HepG2 (cell line): ENCODE data around the gene LEUTX. TPM values are rescaled to one million over a fixed set of nuclear protein-coding genes. Genes with fewer than 3 reads are reported as not detected.

Experiments
- ATAC-seq: fragments of 200-7000 bp; cut with Tn5 transposase; 3 replicates; pipeline ENCODE4 v1.9.1; 2020; ENCODE audit warnings: mild to moderate bottlenecking, moderate library complexity
- BruUV-seq: library from RNA; stranded (reverse); fragments of 400-500 nt; replicated peaks from 2 replicates; lab custom pipeline; 2021; lab: Mats Ljungman, UMichigan
- CTCF ChIA-PET: fragments of 300-600 bp; formaldehyde crosslinking; extraction: SDS; loops from one replicate; lab custom pipeline; 2021; ENCODE audit warnings: low total read pairs, inconsistent platforms, low intra/inter-chr PET ratio; lab: Yijun Ruan, JAX
- POLR2A ChIA-PET: fragments of 350-600 bp; sonication (Branson Sonifier 250); formaldehyde crosslinking; loops from one replicate; lab custom pipeline; 2020; ENCODE audit warnings: antibody characterized with exemption, inconsistent platforms; lab: Yijun Ruan, JAX
- DNase-seq: peaks from one replicate; pipeline ENCODE4 v3.0.0-alpha.2; 2015; ENCODE audit warnings: low spot score
- FAIRE-seq: peaks from 3 replicates; lab custom pipeline; 2011; peaks lifted over from hg19 to GRCh38; lab: Jason Lieb, UNC
- H2AFZ ChIP-seq: one replicate; pipeline ENCODE4 v1.6.1; 2011; ENCODE audit warnings: low read length, inconsistent platforms
- H3K27ac ChIP-seq: fragments of 300-600 bp; 3 replicates; pipeline ENCODE4 v1.8.0; 2011; ENCODE audit warnings: mixed run types, mild to moderate bottlenecking, mixed read lengths, low read length, inconsistent platforms; ENCODE audit not compliant: insufficient read depth; ENCODE audit errors: extremely low read length
- H3K27me3 ChIP-seq, 2 experiments: fragments of 200-600 bp in 1 of 2; 2 replicates in 1 of 2; 3 replicates in 1 of 2; pipeline versions ENCODE4 v1.6.0 to v1.8.0; 2011; ENCODE audit warnings: low read length in 2 of 2, mild to moderate bottlenecking in 2 of 2, moderate library complexity in 2 of 2, inconsistent platforms in 1 of 2; ENCODE audit not compliant: insufficient read depth in 2 of 2, control insufficient read depth in 1 of 2
- H3K36me3 ChIP-seq, 2 experiments: fragments of 200-600 bp in 1 of 2; replicated peaks in 1 of 2; 2 replicates in 1 of 2; 3 replicates in 1 of 2; pipeline versions ENCODE4 v1.5.1 to v1.8.0; 2011; ENCODE audit warnings: low read length in 2 of 2, inconsistent platforms in 1 of 2; ENCODE audit not compliant: insufficient read depth in 2 of 2, control insufficient read depth in 1 of 2
- H3K4me1 ChIP-seq: 2 replicates; pipeline ENCODE4 v1.5.1; 2012; ENCODE audit warnings: low read length, inconsistent platforms; ENCODE audit not compliant: insufficient read depth
- H3K4me2 ChIP-seq: 2 replicates; pipeline ENCODE4 v1.6.0; 2011; ENCODE audit warnings: low read depth, low read length, inconsistent platforms
- H3K4me3 ChIP-seq, 3 experiments: fragments of 200-600 bp in 1 of 3; sonication (generic), shearing (Covaris generic) in 1 of 3; replicated peaks in 1 of 3; 2 replicates each; pipeline ENCODE4 v1.5.1; 2011 to 2016; ENCODE audit warnings: low read length in 3 of 3, inconsistent platforms in 2 of 3, low read depth in 2 of 3, mild to moderate bottlenecking in 2 of 3, control low read depth in 1 of 3, mixed read lengths in 1 of 3; ENCODE audit not compliant: insufficient read depth in 1 of 3
- H3K79me2 ChIP-seq: one replicate; pipeline ENCODE4 v1.6.1; 2011; ENCODE audit warnings: low read length, inconsistent platforms; ENCODE audit not compliant: insufficient read depth
- H3K9ac ChIP-seq: 2 replicates; pipeline ENCODE4 v1.6.0; 2011; ENCODE audit warnings: mild to moderate bottlenecking, low read depth, low read length, inconsistent platforms; ENCODE audit not compliant: insufficient read depth
- H3K9me3 ChIP-seq: 2 replicates; pipeline ENCODE4 v1.5.1; 2012; ENCODE audit warnings: mild to moderate bottlenecking, low read length
- H4K20me1 ChIP-seq: 2 replicates; pipeline ENCODE4 v1.6.0; 2011; ENCODE audit warnings: inconsistent platforms, mild to moderate bottlenecking, low read length, moderate library complexity; ENCODE audit not compliant: insufficient read depth
- AGO1 ChIP-seq: fragments of 200-400 bp; formaldehyde crosslinking; IDR thresholded peaks from 2 replicates; pipeline ENCODE4 v1.6.1; 2017; ENCODE audit warnings: mild to moderate bottlenecking, low read depth, low read length, moderate library complexity; ENCODE audit not compliant: poor library complexity, severe bottlenecking
- FOXC1 ChIP-seq: sonication (generic); formaldehyde crosslinking; IDR thresholded peaks from 2 replicates; pipeline ENCODE4 v1.8.0; 2022; ENCODE audit warnings: mild to moderate bottlenecking, missing genetic modification reagents, borderline replicate concordance
- HOXA5 ChIP-seq: sonication (generic); formaldehyde crosslinking; IDR thresholded peaks from 2 replicates; pipeline ENCODE4 v1.4.0; 2020; ENCODE audit warnings: missing genetic modification reagents
- MAFF ChIP-seq: IDR thresholded peaks from 2 replicates; pipeline ENCODE4 v1.6.1; 2011; ENCODE audit warnings: low read depth, low read length, improper control_type of control experiment
- PRDM4 ChIP-seq: sonication (generic); formaldehyde crosslinking; IDR thresholded peaks from 2 replicates; pipeline ENCODE4 v1.9.0; 2021; ENCODE audit warnings: missing genetic modification reagents, borderline replicate concordance
- SALL2 ChIP-seq: sonication (generic); formaldehyde crosslinking; IDR thresholded peaks from 2 replicates; pipeline ENCODE4 v1.8.1; 2023; ENCODE audit warnings: mild to moderate bottlenecking, missing genetic modification reagents, inconsistent platforms
- SIX4 ChIP-seq: sonication (generic); formaldehyde crosslinking; IDR thresholded peaks from 2 replicates; pipeline ENCODE4 v1.4.0; 2020; ENCODE audit warnings: missing genetic modification reagents
- ZBTB8A ChIP-seq: sonication (generic); formaldehyde crosslinking; IDR thresholded peaks from 2 replicates; pipeline ENCODE4 v1.4.0; 2020; ENCODE audit warnings: mild to moderate bottlenecking, low read depth, missing genetic modification reagents, borderline replicate concordance
- ZNF512 ChIP-seq: sonication (generic); formaldehyde crosslinking; IDR thresholded peaks from 2 replicates; pipeline ENCODE4 v1.4.0; 2020; ENCODE audit warnings: mild to moderate bottlenecking, missing genetic modification reagents
- ZNF879 ChIP-seq: sonication (generic); formaldehyde crosslinking; IDR thresholded peaks from 2 replicates; pipeline ENCODE4 v1.8.1; 2023; ENCODE audit warnings: missing genetic modification reagents
- WGBS: methylation state at CpG from one replicate; pipeline ENCODE4 v1.1.6; 2017; ENCODE audit warnings: low lambda C conversion rate; 5-methylcytosine and 5-hydroxymethylcytosine counted together
- in situ Hi-C: cut with HindIII; loops from 2 replicates; pipeline ENCODE4 v1.10.0; 2017; ENCODE audit warnings: low pct_unique_long_range_greater_than_20kb; ENCODE audit not compliant: extremely low pct_ligation_motif_present
- intact Hi-C: fragments of 100-400 bp; cut with micrococcal nuclease; formaldehyde crosslinking; loops from one replicate; pipeline ENCODE4 v1.10.0; 2022; ENCODE audit not compliant: unreplicated experiment
- polyA plus RNA-seq, 8 experiments: library from polyadenylated mRNA; depleted of rRNA in 3 of 8; stranded (reverse) in 7 of 8; unstranded in 1 of 8; fragments of >200 nt; fragmentation: Illumina TruSeq in 4 of 8; extraction: Trizol in 4 of 8; gene quantifications; 2 replicates each; pipeline versions ENCODE4 v1.2.1 to v1.2.3, GENCODE V29; 2011 to 2016; ENCODE audit warnings: low read depth in 4 of 8, missing spikeins in 1 of 8, mixed read lengths in 1 of 8; ENCODE audit not compliant: insufficient read depth in 1 of 8
- total RNA-seq, 5 experiments: library from RNA; depleted of rRNA; stranded (reverse); fragments of >200 nt; fragmentation: Illumina TruSeq; extraction: Trizol; gene quantifications; 2 replicates each; pipeline ENCODE4 v1.2.3, GENCODE V29; 2016; ENCODE audit warnings: low read depth in 1 of 5

LEUTX gene
- total and polyA plus RNA-seq, 2 of the 13 experiments (the other 11 are each of a cell fraction or from before 2014, with no cell fraction given) = not detected

DNA sequence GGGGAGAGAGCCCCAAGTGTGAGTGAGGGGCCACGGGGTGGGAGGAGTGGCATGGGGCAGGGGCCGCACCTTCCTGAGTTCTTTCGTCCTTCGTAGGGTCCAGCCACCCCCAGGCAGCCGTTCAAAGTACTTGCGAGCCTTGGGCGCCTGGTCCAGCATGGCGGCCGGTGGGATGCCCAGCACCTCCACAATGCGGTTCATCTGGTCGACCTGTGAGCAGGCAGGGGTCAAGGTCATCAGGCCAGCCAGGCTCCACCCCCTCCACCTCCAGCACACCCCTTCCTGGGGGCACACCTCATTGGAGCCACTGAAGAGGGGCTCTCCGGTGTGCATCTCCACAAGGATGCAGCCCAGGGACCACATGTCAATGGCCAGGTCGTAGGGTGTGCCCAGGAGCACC is 48.6 kb downstream of the LEUTX start (continued):
- no peak for TF ChIP-seq PRDM4
- no peak for TF ChIP-seq ZNF512 (CRISPR knock-in tag)
- TF ChIP-seq MAFF = no peak
- TF ChIP-seq HOXA5 (CRISPR knock-in tag) = no peak
- no peak for TF ChIP-seq ZBTB8A (CRISPR knock-in tag)
- TF ChIP-seq FOXC1 (CRISPR knock-in tag) = no peak
- TF ChIP-seq SALL2 (CRISPR knock-in tag) = no peak
- TF ChIP-seq AGO1 = no peak
- TF ChIP-seq, all 625 proteins: peak for 0

- H3K27me3 ChIP-seq = no peaks in the 10 kb centered on the region
- no TSS peak for BruUV-seq
- no peaks in the 10 kb centered on the region for H4K20me1 ChIP-seq
- POLR2A ChIA-PET = no interaction called here
- FAIRE-seq = no peak
- TF ChIP-seq ZNF879 (CRISPR knock-in tag) = no peak
- TF ChIP-seq SIX4 (CRISPR knock-in tag) = no peak
- TF ChIP-seq, all 625 proteins: peak for 0
- Histone ChIP-seq H3K9ac (no peak overlapping the region), H2AFZ (no peak overlapping the region), H3K4me3 (no peak overlapping the region), H3K4me1 (peaks cover 17% of the 10 kb centered on the region), H3K27ac (no peak overlapping the region), H3K79me2 (no peaks in the 10 kb centered on the region), H3K36me3 (peaks cover 16 to 34% of the 10 kb centered on the region in 2 experiments; a peak in 4 of 5 replicates), H3K9me3 (no peaks in the 10 kb centered on the region), H3K4me2 (no peak overlapping the region)
- DNase-seq (no peak), ATAC-seq (no peak)
- intact Hi-C loops (no loop called here), in situ Hi-C loops (no loop called here)
- 97% methylated on average over 22 of the region's 26 CpGs for WGBS
- CTCF ChIA-PET = no interaction called here
Observed at GRCh38 chr19:39828015-39828653, 49.5 kb downstream of the LEUTX start.
